K562 (cell line): ENCODE measurements around the gene CD226. TPM values are rescaled to one million over a fixed set of nuclear protein-coding genes. Genes with fewer than 3 reads are reported as not detected.

Experiments used
- ATAC-seq: fragments of 200-7000 bp; cut with Tn5 transposase; 3 replicates; pipeline ENCODE4 v1.9.1; 2020; ENCODE audit warnings: moderate library complexity
- BruUV-seq: library from RNA; stranded (reverse); fragments of 400-500 nt; replicated peaks from 2 replicates; lab custom pipeline; 2021; lab: Mats Ljungman, UMichigan
- CTCF ChIA-PET: fragments of 300-600 bp; formaldehyde crosslinking; extraction: SDS; loops from one replicate; lab custom pipeline; 2021; ENCODE audit warnings: low intra/inter-chr PET ratio; lab: Yijun Ruan, JAX
- POLR2A ChIA-PET: fragments of 300-600, 350-650 bp; sonication (Branson Sonifier 250); formaldehyde crosslinking; extraction: SDS; loops from one replicate; lab custom pipeline; 2021; ENCODE audit warnings: antibody characterized with exemption, inconsistent platforms; lab: Yijun Ruan, JAX
- DNase-seq, 4 experiments: peaks; one replicate each; pipeline versions ENCODE4 v3.0.0 to v3.0.0-alpha.2; 2011 to 2018; ENCODE audit warnings: low spot score in 3 of 4, mixed read lengths in 3 of 4; ENCODE audit errors: extremely low read depth in 1 of 4
- FAIRE-seq: peaks from 2 replicates; lab custom pipeline; 2011; peaks lifted over from hg19 to GRCh38; lab: Jason Lieb, UNC
- H2AFZ ChIP-seq: 2 replicates; pipeline ENCODE4 v1.6.0; 2011; ENCODE audit warnings: low read depth, low read length, control low read depth, inconsistent platforms
- H3K27ac ChIP-seq: fragments of 200-600 bp; 3 replicates; pipeline ENCODE4 v1.8.0; 2011; ENCODE audit warnings: low read depth, mild to moderate bottlenecking, control low read depth, inconsistent platforms, low read length, moderate library complexity, mixed read lengths; ENCODE audit errors: extremely low read depth
- H3K27me3 ChIP-seq, 2 experiments: fragments of 300-600 bp in 1 of 2; 2 replicates in 1 of 2; 3 replicates in 1 of 2; pipeline versions ENCODE4 v1.6.0 to v1.8.0; 2011; ENCODE audit warnings: inconsistent platforms in 2 of 2, low read length in 2 of 2, mild to moderate bottlenecking in 1 of 2, mixed read lengths in 1 of 2, moderate library complexity in 1 of 2; ENCODE audit not compliant: control insufficient read depth in 2 of 2, insufficient read depth in 2 of 2
- H3K36me3 ChIP-seq: fragments of 300-600 bp; 3 replicates; pipeline ENCODE4 v1.8.0; 2011; ENCODE audit warnings: mild to moderate bottlenecking, low read length, inconsistent platforms; ENCODE audit not compliant: control insufficient read depth, insufficient read depth
- H3K4me1 ChIP-seq, 2 experiments: fragments of 200-600 bp in 1 of 2; replicated peaks in 1 of 2; 2 replicates in 1 of 2; 3 replicates in 1 of 2; pipeline versions ENCODE4 v1.5.1 to v1.8.0; 2011; ENCODE audit warnings: inconsistent platforms in 2 of 2, low read length in 2 of 2, mild to moderate bottlenecking in 1 of 2, mixed read lengths in 1 of 2, moderate library complexity in 1 of 2; ENCODE audit not compliant: control insufficient read depth in 2 of 2, insufficient read depth in 2 of 2
- H3K4me2 ChIP-seq: 2 replicates; pipeline ENCODE4 v1.6.1; 2011; ENCODE audit warnings: low read length, control low read depth, inconsistent platforms, mixed read lengths; ENCODE audit not compliant: insufficient read depth
- H3K4me3 ChIP-seq: fragments of 200-600 bp; sonication (generic), shearing (Covaris generic); 2 replicates; pipeline ENCODE4 v1.5.1; 2016; ENCODE audit warnings: control low read depth, inconsistent platforms
- H3K79me2 ChIP-seq: fragments of 200-600 bp; 3 replicates; pipeline ENCODE4 v1.8.0; 2011; ENCODE audit warnings: low read length, inconsistent platforms; ENCODE audit not compliant: control insufficient read depth, insufficient read depth
- H3K9ac ChIP-seq, 2 experiments: 2 replicates each; pipeline versions ENCODE4 v1.6.0 to v1.6.1; 2011; ENCODE audit warnings: low read depth in 2 of 2, low read length in 2 of 2, control low read depth in 1 of 2, inconsistent platforms in 1 of 2, mild to moderate bottlenecking in 1 of 2, mixed read lengths in 1 of 2; ENCODE audit not compliant: insufficient read depth in 1 of 2
- H3K9me1 ChIP-seq: one replicate; pipeline ENCODE4 v1.6.0; 2011; ENCODE audit warnings: inconsistent platforms, mild to moderate bottlenecking, low read length, moderate library complexity; ENCODE audit not compliant: control insufficient read depth, insufficient read depth
- H3K9me3 ChIP-seq: replicated peaks from 2 replicates; pipeline ENCODE4 v1.5.1; 2011; ENCODE audit warnings: low read depth, low read length, inconsistent platforms; ENCODE audit not compliant: control insufficient read depth, insufficient read depth
- H4K20me1 ChIP-seq: replicated peaks from 2 replicates; pipeline ENCODE4 v1.6.1; 2011; ENCODE audit warnings: low read length, inconsistent platforms, mixed read lengths; ENCODE audit not compliant: control insufficient read depth, insufficient read depth
- ERF ChIP-seq: fragments of 450-650 bp; formaldehyde crosslinking; IDR thresholded peaks from 2 replicates; pipeline ENCODE4 v1.4.0; 2020; ENCODE audit warnings: mild to moderate bottlenecking, mixed read lengths
- FUS ChIP-seq: fragments of 200-400 bp; formaldehyde crosslinking; optimal IDR thresholded peaks from 2 replicates; pipeline ENCODE3; 2017; ENCODE audit warnings: low read depth, low read length
- GTF3C2 ChIP-seq: IDR thresholded peaks from 3 replicates; pipeline ENCODE4 v1.6.1; 2011; ENCODE audit warnings: borderline replicate concordance, mild to moderate bottlenecking, moderate library complexity; ENCODE audit not compliant: insufficient read length; ENCODE audit errors: extremely low read depth
- HES1 ChIP-seq: fragments of 450-650 bp; IDR thresholded peaks from 2 replicates; pipeline ENCODE4 v1.6.1; 2016; ENCODE audit warnings: low read depth, mild to moderate bottlenecking, moderate library complexity
- KAT8 ChIP-seq: fragments of 450-650 bp; IDR thresholded peaks from 2 replicates; pipeline ENCODE4 v1.6.1; 2016; ENCODE audit warnings: low read depth, mild to moderate bottlenecking
- MAFF ChIP-seq: IDR thresholded peaks from 2 replicates; pipeline ENCODE4 v1.6.1; 2012; ENCODE audit warnings: low read length, improper control_type of control experiment
- PHF21A ChIP-seq: fragments of 450-650 bp; IDR thresholded peaks from 2 replicates; pipeline ENCODE4 v1.6.1; 2017; ENCODE audit warnings: low read depth, borderline replicate concordance
- POLR2AphosphoS2 ChIP-seq: IDR thresholded peaks from 2 replicates; pipeline ENCODE4 v1.6.1; 2012; ENCODE audit warnings: low read length, improper control_type of control experiment
- RNF219 ChIP-seq: fragments of 250-450 bp; sonication (Bioruptor Pico); IDR thresholded peaks from 2 replicates; pipeline ENCODE4 v1.5.0; 2022; ENCODE audit warnings: mild to moderate bottlenecking
- ZBTB9 ChIP-seq: fragments of 450-650 bp; formaldehyde crosslinking; IDR thresholded peaks from 2 replicates; pipeline ENCODE4 v1.4.0; 2020; ENCODE audit warnings: mild to moderate bottlenecking, moderate library complexity
- ZNF232 ChIP-seq: sonication (generic); formaldehyde crosslinking; IDR thresholded peaks from 2 replicates; pipeline ENCODE4 v1.8.0; 2022; ENCODE audit warnings: mild to moderate bottlenecking, missing genetic modification reagents
- ZNF717 ChIP-seq: fragments of 250-450 bp; sonication (Bioruptor Pico); IDR thresholded peaks from 2 replicates; pipeline ENCODE4 v1.5.0; 2021
- WGBS: fragments of 100-300 bp; shearing (Covaris generic); methylation state at CpG from one replicate; pipeline ENCODE4 v1.1.6; 2016; ENCODE audit warnings: low coverage, mixed read lengths; ENCODE audit not compliant: insufficient coverage; ENCODE audit errors: missing lambda C conversion rate; 5-methylcytosine and 5-hydroxymethylcytosine counted together
- in situ Hi-C: fragments of 300-500 bp; cut with MboI; formaldehyde crosslinking; loops from 4 replicates; pipeline ENCODE4 v1.15.0; 2018; ENCODE audit warnings: inconsistent platforms, mixed read lengths
- intact Hi-C: fragments of 100-400 bp; cut with micrococcal nuclease; formaldehyde crosslinking; loops from 2 replicates; pipeline ENCODE4 v1.14.2; 2022
- polyA plus RNA-seq, 8 experiments: library from polyadenylated mRNA; depleted of rRNA in 4 of 8; stranded (reverse) in 5 of 8; unstranded in 3 of 8; fragments of >200 nt; fragmentation: Nextera tagmentation in 2 of 8; fragmentation: Illumina TruSeq in 1 of 8; extraction: Ambion mirVana in 2 of 8; extraction: Trizol in 1 of 8; gene quantifications; 2 replicates each; pipeline versions ENCODE4 v1.2.1 to v1.2.3, GENCODE V29; 2011 to 2014; ENCODE audit warnings: inconsistent platforms in 1 of 8, missing spikeins in 1 of 8
- total RNA-seq, 7 experiments: library from RNA; depleted of rRNA in 6 of 7; stranded (reverse); fragments of >200 nt in 6 of 7; fragmentation: Illumina TruSeq in 2 of 7; extraction: Trizol in 2 of 7; gene quantifications; 2 replicates each; pipeline versions ENCODE4 v1.2.1 to v1.2.3, GENCODE V29; 2011 to 2021; ENCODE audit warnings: low replicate concordance in 1 of 7

Gene CD226
- total and polyA plus RNA-seq, 9 of the 15 experiments (the other 6 are each of a cell fraction or from before 2014, with no cell fraction given): 0.32 to 1.7 (median 0.80) TPM

- no peak for TF ChIP-seq PHF21A
- no peak for TF ChIP-seq ZNF232 (CRISPR knock-in tag)
- TF ChIP-seq KAT8: no peak
- no peak for TF ChIP-seq POLR2AphosphoS2
- no peak for TF ChIP-seq GTF3C2
- no peak for TF ChIP-seq HES1
- TF ChIP-seq ZBTB9 (CRISPR knock-in tag): no peak
- TF ChIP-seq ZNF717 (CRISPR knock-in tag): no peak
- TF ChIP-seq ERF (CRISPR knock-in tag): no peak
- no peak for TF ChIP-seq MAFF
- no peak for TF ChIP-seq RNF219 (CRISPR knock-in tag)
- TF ChIP-seq FUS: no peak
- in situ Hi-C loops: no loop called here
- no peak overlapping the region for H3K9ac ChIP-seq
- H3K4me1 ChIP-seq: no peaks in the 10 kb centered on the region
- FAIRE-seq (no peak), DNase-seq (no peak), ATAC-seq (no peak)
- no peak overlapping the region for H2AFZ ChIP-seq
- no peaks in the 10 kb centered on the region for H3K27me3 ChIP-seq
- no peaks in the 10 kb centered on the region for H4K20me1 ChIP-seq
- no TSS peak for BruUV-seq
- ChIA-PET POLR2A (no interaction called here), CTCF (no interaction called here)
- H3K9me1 ChIP-seq: no peaks in the 10 kb centered on the region
- H3K36me3 ChIP-seq: no peaks in the 10 kb centered on the region
- no peaks in the 10 kb centered on the region for H3K9me3 ChIP-seq
- 10% methylated on average over 4 of the region's 4 CpGs for WGBS
- H3K4me2 ChIP-seq: no peak overlapping the region
- intact Hi-C loops: no loop called here
- no peak overlapping the region for H3K4me3 ChIP-seq
- no peak overlapping the region for H3K27ac ChIP-seq
- H3K79me2 ChIP-seq: no peaks in the 10 kb centered on the region
These were observed 58.7 kb downstream of the CD226 start for GRCh38 chr18:69889009-69889408.
